GM18508 (cell line): ENCODE data around the gene AFF3.

Experiments
- ATAC-seq: cut with Tn5 transposase; IDR thresholded peaks from one replicate; pipeline ENCODE4 v1.9.1; 2021; ENCODE audit warnings: moderate number of reproducible peaks; ENCODE audit not compliant: insufficient read depth, unreplicated experiment

The AFF3 gene

DNA sequence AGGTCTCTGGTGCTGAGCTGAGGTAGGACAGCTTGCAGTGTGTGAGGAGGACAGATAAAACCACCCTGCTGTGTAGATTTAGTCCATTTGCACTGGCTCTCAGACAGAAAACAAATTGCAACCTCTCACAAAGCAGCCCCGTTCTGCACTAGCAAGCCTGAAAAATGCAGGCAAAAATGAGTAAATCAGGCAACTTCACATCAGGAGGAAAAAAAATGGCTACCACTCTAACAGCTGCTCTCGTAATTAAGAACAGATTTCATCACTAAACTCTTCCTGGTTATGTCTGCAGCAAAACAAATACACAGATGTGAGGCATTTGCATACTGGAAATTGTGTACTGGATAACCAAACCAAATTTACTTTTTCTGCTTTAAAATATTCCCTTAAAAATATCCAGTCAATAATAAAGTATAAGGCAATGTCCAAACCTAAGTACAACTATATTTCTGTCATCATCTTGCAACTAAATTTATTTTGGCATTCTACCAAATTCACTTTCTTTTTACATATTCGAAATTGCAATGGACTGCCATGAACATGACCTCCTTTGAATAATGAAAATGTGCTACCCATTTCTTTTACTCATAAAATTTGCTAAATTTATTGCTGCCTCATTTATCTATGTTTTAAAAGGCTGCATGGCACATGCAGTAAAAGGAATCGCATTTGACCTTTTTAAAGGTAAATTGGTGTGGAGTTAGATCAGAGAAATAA is 157.4 kb downstream of the AFF3 start:
- ATAC-seq = no peak

GRCh38 chr2:99982744-99983143 is 159.6 kb downstream of the AFF3 start:
- ATAC-seq = no peak

DNA sequence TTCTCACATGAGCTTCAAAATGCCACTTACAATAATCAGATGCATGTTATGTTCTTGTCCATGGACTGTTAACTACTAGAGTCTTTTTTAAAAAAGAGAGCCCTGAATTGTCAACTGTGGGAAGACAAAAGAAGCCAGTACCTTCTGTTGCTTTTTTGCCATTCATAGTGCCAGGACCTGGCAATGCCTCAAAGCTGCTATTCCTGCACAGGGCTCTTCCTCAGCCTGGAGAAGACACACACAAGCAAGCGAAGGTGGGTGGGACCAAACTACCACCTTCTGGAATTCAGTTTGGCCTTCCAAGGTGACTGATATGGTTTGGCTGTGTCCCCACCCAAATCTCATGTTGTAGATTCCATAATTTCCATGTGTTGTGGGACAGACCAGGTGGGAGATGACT is 160.6 kb downstream of the AFF3 start:
- no peak for ATAC-seq

DNA sequence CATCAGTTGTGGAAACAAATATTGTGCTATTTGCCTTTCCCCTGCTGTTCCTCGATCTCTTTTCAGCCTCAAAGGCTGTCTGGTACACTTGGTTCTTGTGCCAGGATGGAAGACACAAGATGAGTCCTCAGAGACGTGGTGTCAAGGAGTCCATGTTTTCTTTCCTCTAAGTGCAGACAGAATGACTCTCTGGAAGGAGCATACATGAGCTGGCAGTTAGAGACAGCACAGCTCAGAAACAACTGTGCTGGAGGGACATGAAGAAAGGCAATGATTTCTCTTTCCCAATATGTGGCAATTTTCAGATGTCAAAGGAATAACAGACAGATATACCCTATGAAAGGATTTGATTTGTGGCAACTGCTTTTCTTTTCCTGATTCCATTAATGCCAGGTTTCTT is 162.2 kb downstream of the AFF3 start:
- no peak for ATAC-seq

GRCh38 chr2:99977966-99978365 is 164.4 kb downstream of the AFF3 start:
- no peak for ATAC-seq

DNA sequence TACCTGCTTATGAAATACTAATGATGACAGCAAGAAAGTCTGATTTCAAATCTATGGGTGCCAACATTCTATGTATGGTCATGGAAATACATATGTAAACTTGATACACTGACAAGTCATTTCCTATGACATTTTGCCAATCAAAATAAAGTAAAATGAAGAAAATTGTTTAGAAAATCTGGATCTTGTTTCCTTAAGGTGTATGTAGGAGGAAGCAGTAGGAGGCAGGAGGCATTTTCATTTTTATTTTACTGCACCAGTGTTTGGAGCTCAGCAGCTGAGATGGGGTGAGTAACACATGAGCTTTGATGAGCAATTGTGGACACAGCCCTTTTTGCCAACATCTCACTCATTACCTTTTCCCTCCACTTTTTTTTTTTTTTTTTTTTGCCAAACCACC is 167.0 kb downstream of the AFF3 start:
- ATAC-seq = no peak

- no peak for ATAC-seq
These were observed 167.6 kb downstream of the AFF3 start for GRCh38 chr2:99974682-99975375.

- no peak for ATAC-seq
These were observed 168.1 kb downstream of the AFF3 start for GRCh38 chr2:99974275-99974674.

- ATAC-seq = no peak
These were observed 171.0 kb downstream of the AFF3 start for GRCh38 chr2:99971326-99971900.

DNA sequence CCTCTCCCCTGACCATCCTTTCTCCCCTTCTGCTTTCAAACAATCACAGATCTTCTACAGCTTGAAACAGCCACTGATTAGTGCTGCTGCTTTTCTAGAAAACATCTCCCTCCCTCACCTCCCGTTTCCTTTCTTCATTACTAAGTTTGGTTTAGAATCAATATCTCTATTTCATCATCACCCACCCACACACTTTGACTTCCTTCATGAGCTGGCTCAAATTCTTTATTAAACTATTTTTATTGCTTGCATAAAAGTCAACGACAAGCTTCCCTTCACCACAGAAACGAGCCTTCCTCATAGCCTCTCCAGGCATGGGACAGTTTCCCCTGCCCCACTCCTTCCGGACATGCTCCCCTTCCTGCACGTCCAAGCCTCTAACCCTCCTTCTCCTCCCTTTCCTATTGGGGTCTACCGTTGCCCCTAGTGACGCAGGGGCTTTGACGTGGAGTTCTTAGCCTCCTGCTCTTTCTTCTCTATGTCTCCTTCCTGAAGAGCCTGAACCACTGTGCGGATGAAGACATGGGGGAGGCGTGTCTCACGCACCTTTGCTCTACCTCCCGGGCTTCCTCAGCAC is 172.0 kb downstream of the AFF3 start:
- ATAC-seq = no peak

DNA sequence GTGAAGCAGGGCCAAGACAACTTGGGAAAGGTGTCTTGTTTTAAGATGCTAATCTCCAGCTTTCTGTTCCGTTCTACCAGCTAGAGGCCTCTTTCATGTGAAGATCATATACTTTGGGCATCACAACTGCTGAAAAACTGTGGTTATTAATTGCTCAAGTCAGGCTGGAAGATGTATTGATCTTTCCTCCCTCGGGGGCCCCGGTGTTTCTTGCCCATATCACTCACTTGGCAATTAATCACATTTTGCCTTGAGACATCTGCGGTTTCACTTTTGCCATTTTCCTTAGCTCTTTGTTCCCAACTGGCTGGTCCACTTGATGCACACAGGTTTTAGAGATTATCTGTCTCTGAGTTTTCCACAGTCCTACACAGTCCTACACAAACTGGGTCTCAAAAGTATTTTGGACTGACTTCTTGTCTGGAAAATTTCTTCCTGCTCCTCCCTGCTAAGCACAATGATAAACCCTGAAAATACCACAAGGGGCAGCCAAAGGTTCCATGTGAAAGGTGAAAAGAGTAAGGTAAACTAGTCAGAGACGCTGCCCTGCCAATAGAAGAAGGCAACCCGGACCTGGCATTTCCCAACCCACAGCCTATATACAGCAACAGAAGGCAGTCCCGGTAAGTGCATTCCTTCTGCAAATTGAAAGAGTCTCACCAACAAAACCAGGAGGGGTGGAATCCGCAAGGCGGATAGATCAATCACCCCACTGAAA is 181.0 kb downstream of the AFF3 start:
- ATAC-seq = no peak

GRCh38 chr2:99960790-99961189 is 181.6 kb downstream of the AFF3 start:
- no peak for ATAC-seq

GRCh38 chr2:99960291-99960690 is 182.1 kb downstream of the AFF3 start:
- no peak for ATAC-seq

DNA sequence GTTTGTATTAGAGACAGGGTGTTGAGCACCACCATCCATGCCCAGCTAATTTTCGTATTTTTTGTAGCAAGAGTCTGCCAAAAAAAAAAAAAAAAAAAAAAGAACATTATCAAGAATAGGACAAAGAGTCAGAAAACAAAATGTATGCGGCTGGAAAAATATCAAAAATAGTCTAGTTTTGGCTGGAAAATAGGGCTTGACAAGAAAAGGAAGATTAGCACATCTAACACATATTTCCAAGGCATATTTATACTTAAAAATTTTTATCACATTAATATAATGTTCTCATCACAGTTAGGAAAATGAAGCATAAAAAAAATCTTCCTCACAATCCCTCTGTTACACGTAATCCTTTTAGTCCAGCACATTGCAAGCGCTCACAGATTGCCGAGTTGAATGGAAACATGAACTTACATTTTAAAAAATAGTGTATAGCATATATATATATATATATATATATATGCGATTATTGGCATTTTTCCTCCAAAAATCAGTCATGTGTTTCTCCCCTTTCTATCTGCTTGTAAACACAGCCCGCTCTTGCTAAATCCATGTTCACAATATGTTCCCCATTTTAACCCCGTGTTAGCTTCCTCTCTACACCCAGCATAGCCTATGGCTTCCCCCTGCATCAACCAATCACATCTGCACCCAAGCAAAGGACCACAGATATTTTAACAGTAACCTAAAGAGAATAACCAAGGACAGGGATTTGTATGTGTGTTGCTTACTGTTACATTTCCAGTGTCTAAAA is 183.0 kb downstream of the AFF3 start:
- no peak for ATAC-seq

GRCh38 chr2:99957332-99958133 is 184.9 kb downstream of the AFF3 start:
- no peak for ATAC-seq

- no peak for ATAC-seq
These were observed 186.0 kb downstream of the AFF3 start for GRCh38 chr2:99956232-99957030.

DNA sequence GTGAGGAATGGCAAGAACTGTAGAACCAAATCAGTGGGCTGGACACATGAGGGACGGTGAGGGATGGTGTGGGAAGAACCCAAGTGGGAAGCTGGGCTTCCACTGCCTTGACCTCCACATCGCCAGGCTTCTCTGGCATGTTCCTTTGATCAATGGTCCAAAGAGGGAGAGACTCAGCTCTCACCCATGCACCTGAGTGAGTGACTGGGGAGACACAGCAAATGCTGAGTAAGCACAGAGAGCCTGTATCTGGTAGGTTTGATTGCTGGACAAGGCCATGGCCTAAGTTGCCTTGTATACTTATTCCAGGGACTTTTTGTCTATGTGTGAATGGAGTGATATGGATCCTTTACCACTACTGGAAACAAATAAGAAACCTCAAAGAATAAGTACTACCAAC is 188.6 kb downstream of the AFF3 start:
- no peak for ATAC-seq

DNA sequence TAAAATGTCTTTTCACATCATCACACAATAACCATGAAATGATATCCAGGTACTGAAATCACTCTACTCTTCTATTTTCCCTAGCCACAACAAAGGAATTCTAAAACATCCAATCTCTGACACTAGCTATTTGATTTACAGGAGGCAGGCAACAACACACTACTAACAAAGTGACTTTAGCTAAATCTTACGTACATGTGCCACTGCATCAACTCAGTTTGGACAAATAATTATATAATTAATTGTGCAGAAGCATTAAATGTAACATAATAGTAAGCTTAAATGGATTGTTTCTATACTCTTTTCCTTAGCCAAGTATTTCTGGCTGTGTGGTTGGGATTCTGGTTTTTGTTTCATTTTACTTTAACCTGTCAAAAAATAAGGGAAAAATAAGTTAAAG is 192.4 kb downstream of the AFF3 start:
- ATAC-seq = no peak
